IMR-90 (cell line): Measurements from ENCODE around the gene KLHL17. TPM values are rescaled to one million over a fixed set of nuclear protein-coding genes. Genes with fewer than 3 reads are reported as not detected.

ENCODE experiments used
- ATAC-seq: fragments of 200-7000 bp; cut with Tn5 transposase; 2 replicates; pipeline ENCODE4 v1.9.1; 2020; ENCODE audit warnings: low read depth, mild to moderate bottlenecking, moderate library complexity
- BruUV-seq: library from RNA; stranded (reverse); fragments of 400-500 nt; replicated peaks from 2 replicates; lab custom pipeline; 2021; lab: Mats Ljungman, UMichigan
- CTCF ChIA-PET: fragments of 300-600 bp; formaldehyde crosslinking; extraction: SDS; loops from one replicate; lab custom pipeline; 2021; ENCODE audit warnings: antibody characterized with exemption; lab: Yijun Ruan, JAX
- POLR2A ChIA-PET: fragments of 300-600 bp; sonication (Branson Sonifier 250); formaldehyde crosslinking; loops from one replicate; lab custom pipeline; 2022; ENCODE audit warnings: antibody characterized with exemption; ENCODE audit not compliant: unreplicated experiment; lab: Charles Lee
- DNase-seq: peaks from one replicate; pipeline ENCODE4 v3.0.0; 2013
- H2AFZ ChIP-seq: replicated peaks from 2 replicates; pipeline ENCODE3; 2013; ENCODE audit warnings: low read length, mild to moderate bottlenecking; ENCODE audit not compliant: poor library complexity
- H2AK5ac ChIP-seq: 2 replicates; pipeline ENCODE4 v1.6.1; 2013; ENCODE audit warnings: low read depth, low read length, inconsistent platforms
- H2AK9ac ChIP-seq: replicated peaks from 2 replicates; pipeline ENCODE3; 2013; ENCODE audit warnings: mild to moderate bottlenecking, low read depth, low read length, moderate library complexity; ENCODE audit not compliant: poor library complexity
- H2BK120ac ChIP-seq: 2 replicates; pipeline ENCODE4 v1.6.1; 2013; ENCODE audit warnings: low read depth, low read length, inconsistent platforms
- H2BK15ac ChIP-seq: 3 replicates; pipeline ENCODE4 v1.6.1; 2013; ENCODE audit warnings: low read depth, low read length, inconsistent platforms
- H2BK20ac ChIP-seq: 2 replicates; pipeline ENCODE4 v1.6.1; 2013; ENCODE audit warnings: low read depth, mild to moderate bottlenecking, inconsistent platforms, low read length, moderate library complexity
- H2BK5ac ChIP-seq: 2 replicates; pipeline ENCODE4 v1.6.1; 2013; ENCODE audit warnings: mild to moderate bottlenecking, low read depth, low read length, inconsistent platforms; ENCODE audit not compliant: poor library complexity, severe bottlenecking
- H3K14ac ChIP-seq: replicated peaks from 2 replicates; pipeline ENCODE4 v1.6.1; 2013; ENCODE audit warnings: low read depth, low read length, inconsistent platforms
- H3K18ac ChIP-seq: 2 replicates; pipeline ENCODE4 v1.6.1; 2013; ENCODE audit warnings: low read depth, low read length, control low read depth
- H3K23ac ChIP-seq: 2 replicates; pipeline ENCODE4 v1.6.1; 2013; ENCODE audit warnings: low read depth, low read length, inconsistent platforms
- H3K27ac ChIP-seq: 2 replicates; pipeline ENCODE4 v1.5.1; 2013; ENCODE audit warnings: mild to moderate bottlenecking, control low read depth, low read length; ENCODE audit not compliant: insufficient read depth
- H3K27me3 ChIP-seq: 2 replicates; pipeline ENCODE4 v1.6.1; 2013; ENCODE audit warnings: low read length; ENCODE audit not compliant: control insufficient read depth, insufficient read depth
- H3K36me3 ChIP-seq: 2 replicates; pipeline ENCODE4 v1.6.1; 2013; ENCODE audit warnings: low read length, mixed read lengths; ENCODE audit not compliant: control insufficient read depth, insufficient read depth
- H3K4ac ChIP-seq: 2 replicates; pipeline ENCODE4 v1.6.1; 2013; ENCODE audit warnings: low read depth, low read length, inconsistent platforms
- H3K4me1 ChIP-seq: 2 replicates; pipeline ENCODE4 v1.6.1; 2013; ENCODE audit warnings: low read length, mixed read lengths; ENCODE audit not compliant: control insufficient read depth, insufficient read depth
- H3K4me2 ChIP-seq: 2 replicates; pipeline ENCODE4 v1.6.1; 2013; ENCODE audit warnings: low read depth, mild to moderate bottlenecking, control low read depth, low read length, moderate library complexity
- H3K4me3 ChIP-seq: 2 replicates; pipeline ENCODE4 v1.5.1; 2013; ENCODE audit warnings: low read depth, mild to moderate bottlenecking, control low read depth, low read length, moderate library complexity; ENCODE audit not compliant: insufficient read depth
- H3K56ac ChIP-seq: 2 replicates; pipeline ENCODE4 v1.6.1; 2013; ENCODE audit warnings: low read length, inconsistent platforms; ENCODE audit not compliant: insufficient read depth; ENCODE audit errors: extremely low read depth
- H3K79me1 ChIP-seq, 2 experiments: 2 replicates each; pipeline ENCODE4 v1.6.1; 2013; ENCODE audit warnings: low read length in 2 of 2, inconsistent platforms in 1 of 2, low read depth in 1 of 2
- H3K9ac ChIP-seq: 2 replicates; pipeline ENCODE4 v1.6.1; 2013; ENCODE audit warnings: low read depth, low read length, control low read depth
- H3K9me1 ChIP-seq: 2 replicates; pipeline ENCODE4 v1.6.1; 2013; ENCODE audit warnings: low read length, inconsistent platforms; ENCODE audit not compliant: insufficient read depth
- H3K9me3 ChIP-seq: 2 replicates; pipeline ENCODE4 v1.6.1; 2013; ENCODE audit warnings: low read length; ENCODE audit not compliant: control insufficient read depth, insufficient read depth
- H4K20me1 ChIP-seq: 2 replicates; pipeline ENCODE4 v1.6.1; 2013; ENCODE audit warnings: low read length, inconsistent platforms; ENCODE audit not compliant: insufficient read depth
- H4K5ac ChIP-seq: 2 replicates; pipeline ENCODE4 v1.6.1; 2013; ENCODE audit warnings: mild to moderate bottlenecking, low read depth, low read length, control low read depth
- H4K8ac ChIP-seq, 2 experiments: 2 replicates each; pipeline ENCODE4 v1.6.1; 2013; ENCODE audit warnings: low read depth in 2 of 2, low read length in 2 of 2, control low read depth in 1 of 2, inconsistent platforms in 1 of 2
- H4K91ac ChIP-seq: 2 replicates; pipeline ENCODE4 v1.6.1; 2013; ENCODE audit warnings: low read depth, low read length, inconsistent platforms; ENCODE audit not compliant: insufficient read depth
- BHLHE40 ChIP-seq: fragments of 150-350 bp; IDR thresholded peaks from 2 replicates; pipeline ENCODE4 v1.6.1; 2016; ENCODE audit warnings: mild to moderate bottlenecking, low read depth, low read length
- CHD1 ChIP-seq: IDR thresholded peaks from 2 replicates; pipeline ENCODE4 v1.6.1; 2012; ENCODE audit warnings: low read depth, low read length, improper control_type of control experiment
- FOS ChIP-seq: fragments of 150-350 bp; IDR thresholded peaks from 2 replicates; pipeline ENCODE4 v1.6.1; 2016; ENCODE audit warnings: low read depth, low read length
- MAFK ChIP-seq: IDR thresholded peaks from 2 replicates; pipeline ENCODE4 v1.6.1; 2012; ENCODE audit warnings: low read depth, low read length, improper control_type of control experiment
- MXI1 ChIP-seq: IDR thresholded peaks from 2 replicates; pipeline ENCODE4 v1.6.1; 2012; ENCODE audit warnings: low read depth, mild to moderate bottlenecking, low read length, moderate library complexity, borderline replicate concordance
- NFE2L2 ChIP-seq: fragments of 150-350 bp; IDR thresholded peaks from 2 replicates; pipeline ENCODE4 v1.6.1; 2016; ENCODE audit warnings: low read depth, mild to moderate bottlenecking, low read length
- POLR2A ChIP-seq: IDR thresholded peaks from 2 replicates; pipeline ENCODE4 v1.6.1; 2012; ENCODE audit warnings: mild to moderate bottlenecking, low read depth, low read length
- RCOR1 ChIP-seq: IDR thresholded peaks from 2 replicates; pipeline ENCODE4 v1.6.1; 2012; ENCODE audit warnings: mild to moderate bottlenecking, low read length, improper control_type of control experiment; ENCODE audit not compliant: insufficient replicate concordance
- RFX5 ChIP-seq: IDR thresholded peaks from 2 replicates; pipeline ENCODE4 v1.8.0; 2012; ENCODE audit warnings: low read depth, mild to moderate bottlenecking, low read length, moderate library complexity
- SMC3 ChIP-seq: fragments of 150-350 bp; IDR thresholded peaks from 2 replicates; pipeline ENCODE4 v1.6.1; 2016; ENCODE audit warnings: low read depth, mild to moderate bottlenecking, antibody characterized with exemption, low read length, moderate library complexity
- WGBS, 2 experiments: methylation state at CpG; one replicate each; pipeline versions ENCODE4 v1.1.5 to v1.1.7; 2013; ENCODE audit warnings: missing lambda C conversion rate in 2 of 2; ENCODE audit not compliant: insufficient read length in 1 of 2; ENCODE audit errors: extremely low coverage in 2 of 2; 5-methylcytosine and 5-hydroxymethylcytosine counted together
- dilution Hi-C: fragments of 300-500 bp; cut with HindIII; formaldehyde crosslinking; loops from one replicate; pipeline ENCODE4 v1.14.3; 2018; ENCODE audit warnings: low sequenced_read_pairs; ENCODE audit not compliant: unreplicated experiment
- in situ Hi-C: fragments of 300-500 bp; cut with MboI; formaldehyde crosslinking; loops from 3 replicates; pipeline ENCODE4 v1.14.3; 2019; ENCODE audit warnings: low sequenced_read_pairs, inconsistent platforms, mixed read lengths
- intact Hi-C: fragments of 100-400 bp; cut with micrococcal nuclease; formaldehyde crosslinking; loops from 2 replicates; pipeline ENCODE4 v1.10.0; 2022
- polyA plus RNA-seq, 3 experiments: library from polyadenylated mRNA; depleted of rRNA; stranded (reverse); fragments of >200 nt; gene quantifications; 2 replicates each; pipeline ENCODE4 v1.2.3, GENCODE V29; 2012; ENCODE audit warnings: low replicate concordance in 1 of 3
- total RNA-seq: library from RNA; depleted of rRNA; stranded (reverse); fragments of >200 nt; gene quantifications from 2 replicates; pipeline ENCODE4 v1.2.3, GENCODE V29; 2012
- TF ChIP-seq, protein P1 (sequence below): conservative IDR thresholded peaks from 2 replicates; pipeline ENCODE4 v1.5.1; 2012; ENCODE audit warnings: mild to moderate bottlenecking, low read depth, low read length, improper control_type of control experiment

Gene KLHL17
- total and polyA plus RNA-seq, 2 of the 4 experiments (the other 2 are of a cell fraction): 3.4 to 41.0 TPM

DNA sequence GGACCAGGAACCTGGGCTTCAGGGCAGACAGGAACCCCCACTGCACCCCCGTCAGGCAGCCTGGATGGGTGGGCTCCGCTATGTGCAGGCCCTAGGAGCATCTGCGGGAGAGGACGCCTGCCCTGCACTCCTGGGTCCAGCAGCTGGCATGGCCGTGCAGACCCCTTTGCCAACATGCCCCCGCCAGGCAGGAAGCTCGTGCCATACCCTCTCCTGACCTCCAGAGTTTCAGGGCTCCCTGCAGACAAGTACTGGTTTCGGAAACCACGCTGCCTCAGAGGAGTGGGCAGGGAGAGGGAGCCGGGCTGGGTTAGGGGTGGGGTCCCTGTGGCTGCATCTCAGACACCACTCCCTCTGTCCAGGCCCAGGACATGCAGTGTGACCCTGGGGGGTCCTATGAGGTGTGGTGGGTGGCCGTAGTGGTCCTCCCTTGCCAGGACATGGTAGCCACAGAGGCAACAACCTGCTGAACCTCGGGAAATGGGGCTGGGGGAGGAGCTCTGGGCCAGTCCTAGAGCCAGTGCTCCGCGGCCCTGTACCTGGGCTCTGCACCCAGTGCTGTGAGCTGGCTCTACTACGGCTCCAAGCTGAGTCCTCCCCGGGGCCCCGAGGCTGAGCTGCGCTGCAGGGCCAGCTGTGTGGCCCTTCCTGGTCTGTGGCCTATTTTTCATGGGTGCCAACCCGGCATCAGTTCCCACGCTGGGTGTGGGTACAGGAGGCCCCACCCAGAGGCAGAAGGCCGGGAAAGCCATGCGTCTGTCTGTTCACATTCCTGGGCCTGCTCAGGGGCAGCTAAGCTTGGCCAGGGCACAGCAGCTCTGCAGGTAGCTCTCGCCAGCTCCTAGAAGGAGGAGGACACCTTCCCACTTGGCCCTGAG is 7.3 kb downstream of the KLHL17 start:
- H3K9me1 ChIP-seq: peaks cover 6% of the 10 kb centered on the region
- ATAC-seq (no peak), DNase-seq (no peak)
- TF ChIP-seq CHD1: no peak
- TF ChIP-seq BHLHE40: no peak
- no peak for TF ChIP-seq MAFK
- TF ChIP-seq FOS: no peak
- no peak for TF ChIP-seq RCOR1
- TF ChIP-seq POLR2A: no peak
- TF ChIP-seq RFX5: no peak
- TF ChIP-seq MXI1: no peak
- TF ChIP-seq, protein P1, sequence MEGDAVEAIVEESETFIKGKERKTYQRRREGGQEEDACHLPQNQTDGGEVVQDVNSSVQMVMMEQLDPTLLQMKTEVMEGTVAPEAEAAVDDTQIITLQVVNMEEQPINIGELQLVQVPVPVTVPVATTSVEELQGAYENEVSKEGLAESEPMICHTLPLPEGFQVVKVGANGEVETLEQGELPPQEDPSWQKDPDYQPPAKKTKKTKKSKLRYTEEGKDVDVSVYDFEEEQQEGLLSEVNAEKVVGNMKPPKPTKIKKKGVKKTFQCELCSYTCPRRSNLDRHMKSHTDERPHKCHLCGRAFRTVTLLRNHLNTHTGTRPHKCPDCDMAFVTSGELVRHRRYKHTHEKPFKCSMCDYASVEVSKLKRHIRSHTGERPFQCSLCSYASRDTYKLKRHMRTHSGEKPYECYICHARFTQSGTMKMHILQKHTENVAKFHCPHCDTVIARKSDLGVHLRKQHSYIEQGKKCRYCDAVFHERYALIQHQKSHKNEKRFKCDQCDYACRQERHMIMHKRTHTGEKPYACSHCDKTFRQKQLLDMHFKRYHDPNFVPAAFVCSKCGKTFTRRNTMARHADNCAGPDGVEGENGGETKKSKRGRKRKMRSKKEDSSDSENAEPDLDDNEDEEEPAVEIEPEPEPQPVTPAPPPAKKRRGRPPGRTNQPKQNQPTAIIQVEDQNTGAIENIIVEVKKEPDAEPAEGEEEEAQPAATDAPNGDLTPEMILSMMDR: no peak
- no peak for TF ChIP-seq NFE2L2
- TF ChIP-seq SMC3: no peak
- no peak overlapping the region for H3K9ac ChIP-seq
- ChIA-PET POLR2A (no interaction called here), CTCF (no interaction called here)
- H3K4me2 ChIP-seq: no peak overlapping the region
- H4K5ac ChIP-seq: no peak overlapping the region
- H3K4me1 ChIP-seq: peaks cover 6% of the 10 kb centered on the region; the same call in 1 of the 2 replicates
- H4K8ac ChIP-seq: peak overlapping the region in 1 of 2 experiments; percentile 59; a peak in 2 of 4 replicates
- no peak overlapping the region for H3K14ac ChIP-seq
- H3K56ac ChIP-seq: no peak overlapping the region
- H3K36me3 ChIP-seq: peaks cover 11% of the 10 kb centered on the region
- no peak overlapping the region for H2BK120ac ChIP-seq
- in situ Hi-C loops: no loop called here
- H4K91ac ChIP-seq: no peak overlapping the region; the same call in 1 of the 2 replicates
- peak overlapping the region; percentile 81 for H2AK9ac ChIP-seq
- H2BK5ac ChIP-seq: no peak overlapping the region
- H3K27me3 ChIP-seq: peaks cover 5% of the 10 kb centered on the region; the same call in 1 of the 2 replicates
- H2BK20ac ChIP-seq: no peak overlapping the region
- intact Hi-C loops: no loop called here
- no peak overlapping the region; the same call in 1 of the 2 replicates for H3K4ac ChIP-seq
- peak overlapping the region; percentile 91 for H2AFZ ChIP-seq
- no TSS peak for BruUV-seq
- H2BK15ac ChIP-seq: no peak overlapping the region
- dilution Hi-C loops: no loop called here
- H3K27ac ChIP-seq: no peak overlapping the region
- peak overlapping the region; percentile 72; the same call in 1 of the 2 replicates for H2AK5ac ChIP-seq
- H3K9me3 ChIP-seq: no peaks in the 10 kb centered on the region
- no peak overlapping the region for H3K23ac ChIP-seq
- no peak overlapping the region for H3K4me3 ChIP-seq
- H4K20me1 ChIP-seq: no peaks in the 10 kb centered on the region; the same call in 1 of the 2 replicates
- no peak overlapping the region for H3K18ac ChIP-seq
- peaks cover 0 to 10% of the 10 kb centered on the region in 2 experiments; a peak in 1 of 4 replicates for H3K79me1 ChIP-seq
- 84% methylated on average over 8 of the region's 23 CpGs; no CpG with 5 or more reads in 1 of the 2 experiments for WGBS, 2 experiments
